Activated CD8-positive, alpha-beta memory T cell treated with anti-CD3 and anti-CD28 coated beads for 48 hours (primary cell): ENCODE data around the gene ZIC2.

Source experiments
- DNase-seq, 3 experiments: peaks; one replicate each; pipeline ENCODE4 v3.0.0-alpha.2; 2020; ENCODE audit warnings: low read depth in 2 of 3, low spot score in 2 of 3

The ZIC2 gene

DNA sequence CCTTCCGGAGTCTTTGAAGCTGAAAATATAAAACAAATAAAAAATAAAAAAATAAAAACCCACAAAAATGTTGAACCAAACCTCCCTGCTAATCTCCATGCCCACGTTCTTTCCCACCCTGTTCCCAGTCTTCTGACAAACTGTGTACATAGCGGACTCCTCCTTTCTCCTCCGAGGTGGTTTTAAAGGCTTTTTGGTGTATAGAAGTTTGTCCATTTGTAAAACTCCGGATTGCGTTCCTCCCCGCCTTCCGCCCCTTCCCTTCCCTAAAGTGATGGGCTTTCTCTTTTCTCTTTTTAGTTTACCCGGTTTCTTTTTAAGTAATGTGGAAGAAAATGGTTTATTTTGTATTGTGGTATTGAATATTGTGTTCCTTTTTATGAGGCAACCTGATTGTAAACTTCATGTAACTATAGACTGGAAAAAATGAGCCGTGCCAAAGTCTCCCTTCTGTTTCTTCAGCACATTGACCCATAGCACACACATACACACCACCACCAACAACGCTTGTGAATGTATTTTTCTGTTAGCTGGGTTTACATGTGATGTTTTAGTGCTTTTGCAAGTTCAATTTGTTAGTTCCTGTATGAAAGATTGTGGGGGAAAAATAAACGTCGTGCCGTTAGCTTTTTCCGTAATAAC is 4.4 kb downstream of the ZIC2 start:
- no peak for DNase-seq

DNA sequence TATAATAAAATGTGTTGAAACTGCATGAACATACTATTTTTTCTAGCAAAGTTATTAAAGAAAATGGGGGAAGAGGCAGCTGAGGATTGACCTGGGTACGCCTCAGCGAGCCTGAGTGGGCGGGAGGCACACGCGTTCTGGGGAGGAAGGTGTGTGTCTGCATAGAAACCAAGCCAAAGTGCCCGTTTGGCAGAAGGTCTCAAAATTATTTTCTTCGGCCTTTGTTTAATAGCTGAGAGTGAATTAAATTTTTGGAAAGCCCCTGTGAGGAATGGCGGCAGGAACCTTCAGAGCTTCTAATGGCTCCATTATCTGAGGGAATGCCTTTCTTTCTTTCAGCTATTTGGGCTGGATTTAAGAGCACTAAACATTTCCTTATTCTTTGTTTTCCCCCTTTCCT is 5.2 kb downstream of the ZIC2 start:
- DNase-seq: no peak

DNA sequence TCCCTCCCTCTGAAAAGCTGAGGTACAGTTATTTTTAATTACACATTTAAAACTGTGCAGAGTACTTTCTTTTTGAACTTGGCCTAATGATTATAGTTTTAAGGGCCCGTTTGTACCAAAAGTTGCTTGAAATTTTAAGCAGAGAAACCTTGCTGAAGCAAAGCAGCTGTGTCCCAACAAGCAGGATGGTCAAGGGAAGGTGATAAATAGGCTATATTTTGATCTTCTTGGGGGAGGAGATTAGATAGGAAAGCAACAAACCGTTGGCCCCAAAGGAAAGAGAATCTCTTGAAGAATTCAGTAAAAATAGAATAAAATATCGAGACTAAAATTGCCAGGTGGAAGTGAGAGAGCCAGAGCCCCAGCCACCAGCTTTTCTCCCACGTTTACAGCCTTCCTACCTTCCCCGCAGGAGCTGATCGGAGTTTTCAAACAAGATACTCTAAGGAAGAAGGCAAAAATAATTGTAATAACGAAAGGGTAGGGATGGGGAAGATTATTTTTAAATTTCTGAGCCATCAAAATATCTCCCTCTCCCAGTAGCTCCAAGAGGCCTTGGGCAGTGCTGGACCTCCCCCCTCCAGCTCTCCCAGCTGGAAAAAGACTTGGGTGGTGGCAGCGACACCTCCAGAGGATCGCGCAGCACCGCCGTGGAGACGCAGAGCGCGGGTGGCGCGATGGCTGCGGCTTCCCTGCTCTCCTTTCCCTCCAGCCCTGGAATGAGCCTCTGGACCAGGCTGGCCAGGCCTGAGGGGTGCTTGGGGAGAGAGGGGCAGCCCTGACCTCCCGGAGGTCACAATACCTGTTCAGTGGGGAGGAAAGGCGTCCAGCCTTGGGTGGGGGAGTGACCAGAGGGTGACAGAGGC is 5.8 kb downstream of the ZIC2 start:
- DNase-seq: no peak

DNA sequence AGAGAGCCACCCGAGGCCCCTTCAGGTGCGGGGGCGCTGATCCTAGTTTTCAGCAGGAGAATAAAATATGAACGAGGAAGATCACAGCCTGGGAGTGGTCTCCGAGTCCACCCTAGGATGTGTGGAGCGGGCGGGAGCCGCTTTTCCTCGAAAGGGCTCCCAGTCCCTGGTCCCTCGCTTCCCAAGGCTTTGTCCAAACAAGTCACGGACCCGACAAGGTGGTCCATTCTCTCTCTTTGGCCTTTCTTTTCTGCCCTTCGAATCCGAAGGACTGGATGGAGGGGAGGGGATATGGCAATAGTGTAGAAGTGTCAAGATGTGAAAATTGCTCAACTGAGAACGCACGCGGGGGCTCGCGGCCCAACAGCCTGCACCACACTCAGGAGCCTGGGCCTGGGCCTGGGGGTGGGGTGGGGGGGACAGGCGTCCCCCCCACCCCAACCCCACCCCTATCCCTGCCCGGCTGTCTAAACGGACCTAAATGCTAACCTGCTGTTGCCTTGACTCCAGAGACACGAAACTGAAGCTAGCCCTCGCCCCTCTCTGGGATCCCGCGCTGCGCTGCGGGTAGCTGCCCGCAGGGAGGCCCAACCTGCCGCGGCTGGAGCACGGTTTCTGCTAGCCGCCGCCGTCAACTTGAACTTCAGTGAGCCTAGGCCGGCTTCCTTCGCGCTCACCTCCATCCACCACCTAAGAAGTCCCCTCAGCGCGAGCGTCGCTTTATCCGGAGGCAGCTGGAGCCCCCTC is 7.1 kb downstream of the ZIC2 start:
- no peak for DNase-seq

DNA sequence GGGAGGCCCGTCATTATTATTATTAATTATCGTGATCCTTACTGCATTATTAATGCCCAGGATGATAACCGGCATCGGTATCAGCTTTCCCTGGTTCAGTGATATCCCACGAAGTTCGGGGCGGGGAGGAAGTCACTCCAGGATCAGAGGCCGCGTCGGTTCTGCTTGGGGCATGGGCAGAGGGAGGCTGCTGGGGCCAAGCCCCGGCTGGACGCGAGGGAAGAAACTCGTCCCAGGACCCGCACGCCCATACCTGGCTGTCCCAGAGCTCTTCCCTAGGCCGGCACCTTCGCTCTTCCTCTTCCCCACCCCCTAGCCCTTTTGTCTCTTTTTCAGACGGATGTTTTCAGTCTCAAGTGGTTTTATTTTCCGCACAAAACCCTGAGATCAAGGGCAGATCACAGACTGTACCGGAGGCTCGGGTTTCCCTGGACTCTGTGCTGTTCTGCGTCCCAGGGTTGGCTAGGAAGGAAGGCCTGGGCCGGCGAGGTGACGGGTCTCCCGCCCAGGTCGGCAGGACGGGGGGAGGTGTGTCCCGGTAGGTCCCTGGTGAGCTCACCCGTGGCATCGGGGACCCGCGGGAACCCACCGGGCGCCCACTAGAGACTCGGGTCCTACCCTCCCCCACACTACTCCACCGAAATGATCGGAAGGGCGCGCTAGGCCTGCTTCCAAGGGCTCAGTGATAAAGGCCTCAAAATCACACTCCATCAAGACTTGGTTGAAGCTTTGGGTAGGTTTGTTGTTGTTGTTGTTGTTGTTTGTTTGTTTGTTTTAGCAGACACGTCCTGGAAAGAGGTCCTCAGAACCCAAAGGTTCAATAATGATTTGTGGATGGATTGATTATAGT is 7.9 kb downstream of the ZIC2 start:
- DNase-seq: no peak

DNA sequence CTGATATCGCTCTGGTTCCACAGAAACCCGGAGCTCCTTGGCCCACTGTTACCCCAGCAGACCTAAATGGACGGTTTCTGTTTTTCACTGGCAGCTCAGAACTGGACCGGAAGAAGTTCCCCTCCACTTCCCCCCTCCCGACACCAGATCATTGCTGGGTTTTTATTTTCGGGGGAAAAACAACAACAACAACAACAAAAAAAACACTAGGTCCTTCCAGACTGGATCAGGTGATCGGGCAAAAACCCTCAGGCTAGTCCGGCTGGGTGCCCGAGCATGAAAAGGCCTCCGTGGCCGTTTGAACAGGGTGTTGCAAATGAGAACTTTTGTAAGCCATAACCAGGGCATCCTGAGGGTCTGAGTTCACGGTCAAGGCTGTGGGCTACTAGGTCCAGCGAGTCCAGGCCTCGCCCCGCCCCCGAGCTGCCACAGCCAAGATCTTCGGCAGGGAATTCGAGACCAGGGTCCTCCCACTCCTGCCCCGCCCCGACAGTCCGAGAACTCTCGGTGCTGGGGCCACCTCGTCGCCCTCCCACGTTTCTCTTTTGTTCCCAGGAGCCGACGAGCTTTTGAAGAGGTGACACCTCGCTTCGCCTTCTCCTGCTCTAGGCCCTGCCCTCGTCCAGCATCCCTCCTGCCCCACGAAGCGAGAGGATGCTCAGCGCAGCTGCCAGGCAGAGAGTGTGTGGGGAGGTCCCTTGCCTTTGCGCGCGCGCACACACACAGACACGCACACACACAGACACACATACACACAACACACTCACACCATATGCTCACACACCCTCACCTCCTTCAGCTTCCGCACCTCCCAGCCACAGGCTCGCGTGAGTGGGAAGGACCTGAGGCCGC is 8.8 kb downstream of the ZIC2 start:
- no peak for DNase-seq

DNA sequence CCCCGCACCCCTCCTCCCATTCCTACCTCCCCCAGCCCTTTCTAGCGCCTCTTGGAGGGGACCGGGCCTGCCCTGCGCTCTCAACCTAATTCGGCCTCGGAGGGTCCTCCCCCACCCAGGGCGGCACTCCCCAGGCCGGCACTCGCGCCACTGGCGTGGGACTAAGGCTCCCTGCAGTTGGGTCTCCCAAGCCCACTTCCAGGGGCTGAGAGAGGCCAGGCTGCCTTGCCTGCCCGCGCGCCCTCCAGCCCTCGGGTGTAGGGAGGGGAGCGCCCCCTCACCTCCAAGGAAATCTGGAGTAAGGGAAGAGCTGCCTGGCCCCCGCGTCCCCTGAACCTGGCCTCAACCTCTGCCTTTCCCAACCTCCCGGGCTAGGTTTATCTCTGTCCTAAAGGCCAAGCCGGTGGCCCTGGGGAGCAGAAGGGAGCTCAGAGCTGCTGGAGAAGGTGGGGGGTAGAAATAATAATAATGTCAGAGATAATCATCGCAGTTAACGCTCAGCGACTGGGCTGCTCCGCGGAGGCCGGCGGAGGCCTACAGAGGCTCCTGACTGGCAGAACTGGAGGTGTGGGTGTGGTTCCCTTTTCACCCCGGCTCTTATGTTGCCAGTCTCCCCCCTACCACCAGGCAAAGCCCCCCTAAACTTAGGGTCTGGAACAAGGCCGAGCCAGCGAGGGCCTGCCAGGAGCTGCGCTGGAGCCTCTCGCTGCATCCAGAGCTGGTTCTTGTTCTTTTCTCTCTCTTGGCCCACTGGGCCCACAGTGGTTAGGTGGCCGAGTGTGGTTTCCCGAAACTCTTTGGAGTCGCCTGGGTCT is 9.6 kb downstream of the ZIC2 start:
- no peak for DNase-seq

DNA sequence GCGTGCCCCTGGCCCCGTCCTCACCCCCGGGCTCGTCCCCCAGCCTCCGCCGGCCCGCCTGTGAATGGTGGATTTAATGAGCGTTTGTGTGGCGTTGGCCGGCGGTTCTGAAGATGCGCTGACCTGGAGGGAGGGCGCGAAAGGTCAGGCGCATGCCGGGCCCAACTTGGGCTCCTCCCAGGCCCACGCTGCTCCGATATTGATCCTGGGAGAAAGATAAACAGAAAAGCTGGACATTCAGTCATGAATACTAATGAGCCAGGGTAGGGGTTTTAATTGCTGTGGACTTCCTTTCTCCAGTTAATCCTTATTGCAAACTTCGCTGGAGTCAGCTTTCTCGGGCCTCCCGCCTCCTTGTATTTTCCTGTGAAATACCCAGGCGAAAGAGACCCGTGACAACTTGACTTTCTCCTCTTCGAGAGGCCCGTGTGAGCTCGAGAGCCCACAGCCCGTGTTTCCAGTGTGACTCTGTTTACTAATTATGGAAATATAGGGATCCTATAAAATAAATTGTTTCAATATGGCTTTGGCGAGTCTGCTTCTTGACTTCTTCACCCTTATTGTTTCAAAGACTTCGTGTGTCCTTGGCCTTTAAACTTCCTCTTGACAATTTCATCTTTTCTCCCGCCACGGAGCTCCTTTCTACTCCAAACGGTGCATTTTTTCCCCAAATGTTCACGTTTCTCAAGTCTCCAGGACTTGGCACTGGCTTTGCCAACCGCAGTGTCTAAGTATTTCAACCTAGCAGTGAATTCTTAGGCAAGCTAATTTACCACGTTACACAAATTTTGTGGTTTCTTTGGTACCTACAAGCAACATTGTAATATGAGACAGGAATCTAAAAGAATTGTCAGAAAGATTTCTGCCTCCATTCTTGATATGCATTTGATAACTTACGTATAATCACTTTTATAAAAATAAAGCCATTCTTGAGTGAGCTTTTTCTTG is 10.5 kb downstream of the ZIC2 start:
- DNase-seq: no peak

DNA sequence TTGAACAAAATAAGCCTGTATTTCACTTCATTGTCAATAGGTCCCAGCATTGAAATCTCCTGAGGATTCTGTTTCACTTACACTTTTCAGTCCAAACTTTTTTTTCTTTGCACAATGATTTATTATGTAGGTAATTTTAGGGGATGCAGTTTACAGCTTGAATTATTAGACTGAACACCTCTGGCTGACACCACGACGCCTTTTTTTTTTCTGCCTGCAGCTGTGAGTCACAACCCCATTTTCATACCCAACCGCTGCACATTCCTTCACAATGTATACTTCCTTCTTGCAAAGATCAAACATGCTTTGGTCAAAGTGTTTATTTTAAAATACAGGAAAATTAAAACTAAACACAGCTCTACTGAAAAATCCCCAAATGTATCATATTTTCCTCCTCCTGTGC is 11.4 kb downstream of the ZIC2 start:
- DNase-seq: no peak

DNA sequence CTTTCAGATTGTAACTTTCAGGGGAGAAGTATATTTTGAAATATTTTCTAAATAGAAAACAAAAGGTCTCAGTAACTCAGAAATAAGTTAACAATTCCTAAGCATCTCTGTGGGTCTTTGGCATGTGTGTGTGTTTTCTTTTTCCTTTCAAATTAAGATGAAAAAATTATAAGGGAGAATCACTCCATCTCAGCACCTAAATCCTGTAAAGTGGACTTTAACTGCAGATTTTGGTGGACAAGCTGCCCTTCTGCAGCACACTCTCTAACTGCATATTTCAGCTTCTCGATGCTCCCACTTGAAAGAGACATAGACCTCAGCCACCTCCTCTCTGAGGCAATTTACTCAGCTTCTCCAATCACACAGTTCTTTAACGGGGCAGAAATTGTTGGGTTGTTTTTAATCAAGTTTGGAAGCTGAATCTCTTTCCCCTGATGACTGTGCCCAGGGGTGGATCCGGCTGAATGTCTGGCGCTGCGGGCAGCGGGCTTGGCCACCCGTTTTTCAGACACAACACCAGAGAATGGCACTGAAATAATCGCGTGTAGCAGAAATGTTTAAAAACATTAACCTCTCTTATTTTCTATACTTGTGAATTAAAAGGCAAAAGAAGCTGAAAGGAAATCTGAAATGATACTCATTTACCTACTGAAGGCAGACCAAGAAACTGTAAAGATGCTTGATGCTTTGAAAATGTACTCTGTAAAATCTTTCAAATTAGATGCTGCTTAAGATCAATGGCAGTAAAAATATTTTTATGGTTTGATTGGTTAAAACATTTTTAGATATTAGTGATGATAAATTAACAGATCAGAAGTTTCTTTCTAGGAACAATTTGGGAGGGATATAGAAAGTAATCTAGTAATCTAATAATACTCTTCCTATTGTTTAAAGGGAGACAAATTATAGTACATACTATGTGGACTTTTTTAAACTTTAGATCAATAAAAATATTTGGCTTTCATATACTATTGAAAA is 12.4 kb downstream of the ZIC2 start:
- no peak for DNase-seq

DNA sequence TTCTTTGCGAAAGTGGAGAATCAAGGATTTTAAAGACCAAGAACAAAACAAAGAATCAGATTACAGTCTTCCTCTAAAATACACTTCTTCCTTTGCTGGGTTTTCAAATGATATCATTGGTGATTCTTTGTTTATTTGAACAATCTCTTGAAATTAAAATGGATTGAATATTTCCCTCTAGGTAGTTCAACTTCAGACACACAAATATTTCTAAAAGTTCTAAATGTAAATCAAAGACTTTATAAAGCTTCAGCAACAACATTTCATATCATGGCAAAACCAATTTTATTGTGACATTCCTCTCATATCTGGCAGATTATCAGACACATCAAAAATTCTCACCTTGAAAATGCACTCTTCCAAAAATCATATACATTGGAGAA is 13.0 kb downstream of the ZIC2 start:
- no peak for DNase-seq

DNA sequence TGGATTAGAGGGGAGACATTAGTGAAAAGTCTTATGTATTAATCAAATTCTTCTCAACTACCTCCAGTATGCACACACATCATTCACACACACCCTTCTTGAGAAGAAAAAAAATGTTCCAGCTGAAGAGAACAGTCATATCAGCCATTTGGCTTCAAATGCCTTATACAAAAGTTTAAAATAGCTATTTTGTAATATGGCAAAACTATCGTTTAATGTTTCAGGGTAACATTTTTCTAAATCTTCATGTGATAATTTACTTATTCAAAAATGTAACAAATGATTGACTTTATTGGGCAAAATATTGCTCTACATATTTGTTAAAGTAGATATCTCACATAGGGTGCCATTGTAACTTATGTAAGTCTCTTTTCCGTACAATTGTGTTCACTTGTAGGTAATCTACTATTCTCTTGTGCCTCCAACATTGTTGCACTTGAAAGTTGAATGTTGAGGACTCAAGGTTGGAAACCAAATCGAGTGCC is 13.6 kb downstream of the ZIC2 start:
- DNase-seq: no peak

DNA sequence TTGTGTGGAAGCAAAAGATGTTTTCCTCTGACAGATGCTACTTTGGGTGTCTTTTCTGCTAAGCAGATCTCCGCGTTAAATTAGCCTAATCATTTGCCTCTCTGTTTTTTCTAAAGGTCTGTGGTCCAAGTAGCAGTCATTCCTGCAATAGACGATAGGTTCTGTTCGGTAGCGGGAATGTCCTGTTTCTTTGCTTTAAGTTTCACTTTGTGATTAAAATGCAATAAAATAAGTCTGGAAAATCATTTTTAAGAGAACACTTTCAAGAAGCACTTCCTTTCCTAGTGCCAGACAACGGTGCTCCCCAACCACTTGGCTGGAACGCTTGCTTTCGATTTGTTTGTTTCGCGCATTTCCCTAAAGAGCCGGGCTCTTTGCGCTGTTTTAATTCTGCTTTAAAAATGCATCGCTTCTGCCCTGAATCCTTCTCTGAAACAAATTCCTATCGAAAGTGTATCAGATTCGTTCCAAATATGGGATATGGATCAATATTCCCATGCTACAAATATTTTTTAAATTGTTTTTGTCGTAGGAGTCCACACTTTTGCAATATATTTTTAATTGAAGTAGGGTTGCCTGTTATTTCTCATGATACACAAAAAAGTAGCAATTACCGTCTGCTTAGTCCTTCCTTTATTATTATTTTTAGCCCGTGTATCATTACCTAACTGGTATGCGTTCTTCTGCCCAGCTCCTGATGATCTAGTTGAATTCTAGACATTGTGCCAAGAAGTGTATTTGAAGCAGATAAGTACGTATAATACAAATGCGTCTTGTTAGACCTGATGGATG is 14.2 kb downstream of the ZIC2 start:
- no peak for DNase-seq

DNA sequence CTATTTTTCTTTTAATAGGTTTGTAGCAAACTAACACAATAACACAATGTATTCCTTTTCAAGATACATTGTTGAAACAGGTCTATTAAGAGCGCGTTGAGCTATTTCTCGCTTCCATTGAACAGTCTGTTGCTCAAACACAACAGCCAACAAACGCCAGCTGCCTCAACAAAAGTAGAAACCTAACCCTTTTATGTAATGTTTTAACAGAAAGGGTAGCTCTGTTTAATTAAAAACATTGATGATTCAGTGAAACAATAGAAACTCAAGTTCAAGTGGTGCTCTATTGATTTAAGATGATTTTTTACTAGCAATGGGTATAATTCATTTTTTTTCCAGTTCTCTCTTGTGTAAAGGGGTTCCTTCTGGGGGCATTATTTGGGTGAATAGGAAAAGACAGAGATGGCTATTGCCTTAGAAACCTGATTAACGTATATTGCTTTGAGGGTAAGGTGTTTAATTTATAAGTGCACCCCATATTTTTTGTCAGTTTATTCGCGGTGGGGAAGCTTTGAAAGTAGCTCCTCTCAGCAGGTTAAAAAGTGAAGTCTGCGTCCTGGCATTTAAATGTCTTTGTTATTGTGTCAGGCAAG is 14.9 kb downstream of the ZIC2 start:
- DNase-seq: no peak

DNA sequence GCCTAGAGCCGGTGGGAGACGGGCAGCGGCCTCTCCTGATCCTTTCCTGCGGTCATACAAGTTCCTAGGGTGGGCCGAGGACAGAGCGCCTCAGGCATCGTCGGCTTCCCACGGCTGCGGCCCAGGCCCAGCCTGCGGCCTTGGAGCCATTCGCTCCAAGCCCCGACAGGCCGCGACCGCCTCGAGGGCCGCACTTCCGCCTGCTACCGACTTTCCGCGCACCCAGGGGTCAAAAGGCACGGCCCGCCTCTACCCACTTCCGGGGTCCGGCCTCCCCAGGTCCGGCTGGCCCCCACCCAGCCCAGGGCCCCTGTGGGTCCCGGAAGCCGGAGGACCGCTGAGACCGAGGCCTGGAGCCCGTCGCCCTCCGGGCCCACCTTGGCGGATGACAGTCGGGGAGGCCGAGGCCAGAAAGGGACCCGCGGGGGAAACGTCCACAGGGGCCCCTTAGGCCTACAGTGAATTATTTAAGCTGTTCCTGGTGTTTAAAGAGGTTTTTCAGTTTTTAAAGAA is 16.2 kb downstream of the ZIC2 start:
- no peak for DNase-seq

DNA sequence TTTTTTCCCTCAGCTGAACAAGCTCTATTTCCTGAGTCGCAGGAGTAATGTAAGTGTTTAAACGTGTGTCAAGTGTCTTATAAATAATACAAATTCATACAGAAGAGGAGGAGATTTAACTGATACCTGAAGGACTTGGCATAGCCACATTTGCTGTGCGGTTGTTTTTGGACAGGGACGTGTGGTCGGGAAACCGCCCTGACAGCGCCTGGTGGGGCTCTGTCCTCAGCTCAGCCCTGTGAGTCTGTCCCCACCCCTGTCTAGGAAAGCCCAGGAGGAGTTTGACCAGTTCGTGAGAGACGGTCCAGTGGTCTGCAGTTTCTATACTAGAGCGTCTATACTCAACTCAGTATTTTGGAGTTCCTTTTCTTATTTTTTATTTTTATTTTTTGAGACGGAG is 16.7 kb downstream of the ZIC2 start:
- no peak for DNase-seq
